ENCODE results near the gene MON1A. TPM values are rescaled to one million over a fixed set of nuclear protein-coding genes. Genes with fewer than 3 reads are reported as not detected.

The MON1A gene
- total and polyA plus RNA-seq, 2 of the 8 experiments (the other 6 are each of a cell fraction or from before 2014, with no cell fraction given), result 10.3 to 14.1 TPM

DNA sequence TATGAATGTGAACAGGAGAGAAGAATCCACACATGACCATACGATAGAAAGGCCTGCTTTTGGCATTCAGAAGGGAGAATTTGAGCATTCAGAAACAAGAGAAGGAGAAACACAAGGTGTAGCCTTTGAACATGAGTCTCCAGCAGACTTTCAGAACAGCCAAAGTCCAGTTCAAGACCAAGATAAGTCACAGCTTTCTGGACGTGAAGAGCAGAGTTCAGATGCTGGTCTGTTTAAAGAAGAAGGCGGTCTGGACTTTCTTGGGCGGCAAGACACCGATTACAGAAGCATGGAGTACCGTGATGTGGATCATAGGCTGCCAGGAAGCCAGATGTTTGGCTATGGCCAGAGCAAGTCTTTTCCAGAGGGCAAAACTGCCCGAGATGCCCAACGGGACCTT lies 38.7 kb upstream of the MON1A start:
- no peaks in the 10 kb centered on the region for H3K23me2 ChIP-seq (ENCODE audit: low read depth, low read length)
- H3K9me3 ChIP-seq (ENCODE audit: insufficient read depth in 2 of 2, low read depth in 1 of 2, low read length in 1 of 2), result no peaks in the 10 kb centered on the region
- no peak overlapping the region for H2BK120ac ChIP-seq (replicated peaks; ENCODE audit: low read depth, low read length)
- H3K27me3 ChIP-seq (replicated peaks in 1 of 4; ENCODE audit: control insufficient read depth in 3 of 4, extremely low read depth in 1 of 4, insufficient read depth in 3 of 4, low read length in 3 of 4), result no peaks in the 10 kb centered on the region
- H3K56ac ChIP-seq (replicated peaks; ENCODE audit: insufficient read length, low read depth, low read length), result no peak overlapping the region
- H3K14ac ChIP-seq (ENCODE audit: insufficient read length), result no peak overlapping the region
- H3K18ac ChIP-seq (ENCODE audit: extremely low read depth, low read length), result no peak overlapping the region
- peaks cover 3% of the 10 kb centered on the region; the same call in 1 of the 2 replicates for H3K79me1 ChIP-seq (ENCODE audit: low read depth, low read length)
- H4K20me1 ChIP-seq (replicated peaks in 1 of 2; ENCODE audit: control insufficient read depth in 1 of 2, insufficient read depth in 2 of 2, low read length in 2 of 2), result peaks cover 1 to 3% of the 10 kb centered on the region in 2 experiments
- POLR2A ChIA-PET (ENCODE audit: partially characterized antibody), result interaction anchor here (1.2 kb wide), 1 partner anchor 249 kb away, joined by 3 read pairs; no protein-coding TSS in a partner anchor
- no peak overlapping the region for H3K23ac ChIP-seq (ENCODE audit: insufficient read length)
- no peak overlapping the region for H2BK20ac ChIP-seq (ENCODE audit: low read length)
- no peak overlapping the region for H2BK5ac ChIP-seq (ENCODE audit: low read depth, low read length)
- no peak overlapping the region for H3K27ac ChIP-seq (ENCODE audit: low read depth, low read length)
- no peak overlapping the region for H3K4me2 ChIP-seq (ENCODE audit: insufficient read depth in 1 of 2, low read depth in 2 of 2, low read length in 2 of 2)
- peaks cover 0 to 36% of the 10 kb centered on the region in 2 experiments; a peak in 1 of 4 replicates for H3K79me2 ChIP-seq (ENCODE audit: control insufficient read depth in 1 of 2, insufficient read depth in 2 of 2, low read length in 2 of 2)
- H3K4me1 ChIP-seq (replicated peaks in 1 of 4; ENCODE audit: control insufficient read depth in 3 of 4, insufficient read depth in 4 of 4, low read length in 3 of 4), result peaks cover 0 to 3% (median 0%) of the 10 kb centered on the region in 4 experiments; a peak in 2 of 7 replicates
- no peak overlapping the region for H4K91ac ChIP-seq (replicated peaks; ENCODE audit: insufficient read length, low read length)
- H4K8ac ChIP-seq (ENCODE audit: extremely low read depth, insufficient read depth, low read length), result no peak overlapping the region
- H3K4me3 ChIP-seq (ENCODE audit: extremely low read depth in 1 of 4, insufficient read depth in 2 of 4, low read depth in 3 of 4, low read length in 4 of 4), result no peak overlapping the region
- FAIRE-seq (no peak), DNase-seq (ENCODE audit: low read depth in 1 of 2, low spot score in 2 of 2) (no peak)
- TF ChIP-seq RFX5 (IDR thresholded peaks at IDR 0.05; ENCODE audit: borderline replicate concordance, low read depth, low read length) (no peak), TAF7 (optimal IDR thresholded peaks at IDR 0.05; ENCODE audit: borderline replicate concordance, low read depth, low read length) (no peak), ASH2L (IDR thresholded peaks at IDR 0.05; ENCODE audit: low read length) (no peak), KDM4A (IDR thresholded peaks at IDR 0.05; ENCODE audit: low read depth, low read length, severe bottlenecking) (no peak), POLR2A (IDR thresholded peaks at IDR 0.05; ENCODE audit: control extremely low read depth in 1 of 2, low read depth in 2 of 2, low read length in 2 of 2) (no peak), RBBP5 (IDR thresholded peaks at IDR 0.05; ENCODE audit: borderline replicate concordance, low read depth, low read length) (no peak), SIX5 (IDR thresholded peaks at IDR 0.05; ENCODE audit: low read depth, low read length) (no peak)
- H3K4ac ChIP-seq (replicated peaks; ENCODE audit: insufficient read length, low read depth, low read length), result no peak overlapping the region
- H3K9ac ChIP-seq (replicated peaks in 1 of 4; ENCODE audit: extremely low read depth in 1 of 4, low read depth in 3 of 4, low read length in 3 of 4), result no peak overlapping the region
- no peak overlapping the region for H4K5ac ChIP-seq (ENCODE audit: insufficient read length, low read depth, low read length)
- CTCF ChIA-PET (ENCODE audit: partially characterized antibody), result no interaction called here
- H2BK12ac ChIP-seq (ENCODE audit: low read depth, low read length), result no peak overlapping the region
- no peak overlapping the region for H2BK15ac ChIP-seq (ENCODE audit: low read length)
- H2AFZ ChIP-seq (ENCODE audit: low read length), result no peak overlapping the region
- 91% methylated on average over 8 of the region's 8 CpGs; no CpG with 5 or more reads in 1 of the 2 experiments for WGBS, 2 experiments (ENCODE audit: extremely low coverage in 1 of 2, insufficient coverage in 1 of 2, insufficient read length in 1 of 2, insufficient replicate concordance in 2 of 2, low coverage in 1 of 2, low lambda C conversion rate in 2 of 2, missing lambda C conversion rate in 1 of 2)
- H3K36me3 ChIP-seq (ENCODE audit: control insufficient read depth in 2 of 4, insufficient read depth in 4 of 4, low read length in 3 of 4), result peaks cover 3 to 32% (median 10%) of the 10 kb centered on the region in 4 experiments; a peak in 7 of 8 replicates
- H2AK5ac ChIP-seq (ENCODE audit: low read depth, low read length), result no peak overlapping the region
